NCI-H1105 treated with DMSO at 0.1 percent for 48 hours (cell line): ENCODE results near the gene HBM.
"Not testable (repeated sequence)": the region's sequence is repeated elsewhere in the genome, so short reads cannot be mapped to it uniquely, and the experiment has no call there.

ENCODE experiments used
- DNase-seq: peaks from one replicate; lab custom pipeline; 2025; lab: John Stamatoyannopoulos, UW

The HBM gene

DNA sequence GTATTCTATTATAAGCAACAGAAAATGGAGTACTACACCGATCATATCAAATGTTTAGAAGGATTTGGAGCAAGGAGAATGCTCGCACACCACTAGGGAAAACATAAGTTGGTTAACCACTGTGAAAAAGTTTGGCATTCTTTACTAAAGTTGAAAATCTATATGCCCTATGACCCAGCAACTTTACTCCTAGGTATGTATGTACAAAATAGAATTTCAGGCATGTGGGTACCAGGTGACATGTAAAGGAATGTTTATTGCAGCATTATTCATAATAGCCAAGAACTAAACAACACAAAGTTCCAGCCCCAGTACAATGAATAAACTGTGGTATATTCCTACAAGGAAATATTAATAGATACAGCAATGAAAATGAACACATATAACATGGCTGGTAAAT, 19.1 kb upstream of the HBM start:
- DNase-seq: no peak

GRCh38 chr16:149024-149660, 16.6 kb upstream of the HBM start:
- DNase-seq: no peak

- DNase-seq: no peak
Measured at GRCh38 chr16:152141-153128, 13.3 kb upstream of the HBM start, which contains the start of gene HBZ. TSS of gene HBZ (plus strand) at chr16:152644. CDS start at chr16:152910, 266 bp downstream.

DNA sequence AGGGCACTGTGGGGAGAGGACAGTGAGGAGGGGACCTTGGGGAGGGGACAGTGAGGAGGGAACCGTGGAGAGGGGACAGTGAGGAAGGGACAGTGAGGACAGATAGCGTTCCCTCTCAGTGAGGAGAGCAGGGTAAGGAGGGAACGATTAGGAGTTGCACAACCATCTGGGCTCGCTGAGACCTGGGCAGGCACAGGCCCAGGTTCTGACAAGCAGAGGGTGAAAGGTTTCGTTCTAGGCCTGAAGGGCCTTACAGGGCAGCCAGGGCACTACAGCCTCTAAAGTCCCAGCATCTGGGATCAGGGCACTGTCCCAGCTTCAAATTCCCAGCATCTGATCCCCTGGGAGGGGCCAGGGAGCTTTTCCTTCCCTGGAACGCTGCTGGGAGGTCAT, 12.7 kb upstream of the HBM start:
- not testable (repeated sequence) for DNase-seq

GRCh38 chr16:153550-154216, 12.1 kb upstream of the HBM start:
- not testable (repeated sequence) for DNase-seq

- peak; percentile 21 for DNase-seq
Measured at GRCh38 chr16:154217-155030, 11.4 kb upstream of the HBM start.

GRCh38 chr16:155031-155398, 10.8 kb upstream of the HBM start:
- DNase-seq: no peak

DNA sequence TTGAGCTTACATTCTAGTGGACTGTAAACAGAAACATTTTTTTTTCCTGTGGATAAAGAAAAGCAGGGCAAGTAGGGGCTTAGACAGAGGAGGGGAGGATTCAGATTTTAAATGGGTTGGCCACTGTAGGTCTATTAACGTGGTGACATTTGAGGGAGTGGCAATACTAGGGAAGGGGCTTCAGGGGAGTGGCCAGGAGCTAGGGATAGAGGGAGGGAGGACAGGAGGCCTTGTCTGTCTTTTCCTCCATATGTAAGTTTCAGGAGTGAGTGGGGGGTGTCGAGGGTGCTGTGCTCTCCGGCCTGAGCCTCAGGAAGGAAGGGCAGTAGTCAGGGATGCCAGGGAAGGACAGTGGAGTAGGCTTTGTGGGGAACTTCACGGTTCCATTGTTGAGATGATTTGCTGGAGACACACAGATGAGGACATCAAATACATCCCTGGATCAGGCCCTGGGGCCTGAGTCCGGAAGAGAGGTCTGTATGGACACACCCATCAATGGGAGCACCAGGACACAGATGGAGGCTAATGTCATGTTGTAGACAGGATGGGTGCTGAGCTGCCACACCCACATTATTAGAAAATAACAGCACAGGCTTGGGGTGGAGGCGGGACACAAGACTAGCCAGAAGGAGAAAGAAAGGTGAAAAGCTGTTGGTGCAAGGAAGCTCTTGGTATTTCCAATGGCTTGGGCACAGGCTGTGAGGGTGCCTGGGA, 6.5 kb upstream of the HBM start:
- no peak for DNase-seq

DNA sequence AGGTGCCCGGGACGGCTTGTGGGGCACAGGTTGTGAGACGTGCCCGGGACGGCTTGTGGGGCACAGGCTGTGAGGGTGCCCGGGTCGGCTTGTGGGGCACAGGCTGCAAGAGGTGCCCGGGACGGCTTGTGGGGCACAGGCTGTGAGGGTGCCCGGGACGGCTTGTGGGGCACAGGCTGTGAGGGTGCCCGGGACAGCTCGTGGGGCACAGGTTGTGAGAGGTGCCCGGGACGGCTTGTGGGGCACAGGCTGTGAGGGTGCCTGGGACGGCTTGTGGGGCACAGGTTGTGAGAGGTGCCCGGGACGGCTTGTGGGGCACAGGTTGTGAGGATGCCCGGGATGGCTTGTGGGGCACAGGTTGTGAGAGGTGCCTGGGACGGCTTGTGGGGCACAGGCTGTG, 5.5 kb upstream of the HBM start:
- DNase-seq: not testable (repeated sequence)

GRCh38 chr16:160691-161190, 5.0 kb upstream of the HBM start:
- DNase-seq: no peak

- no peak for DNase-seq
Measured at GRCh38 chr16:162271-162991, 3.3 kb upstream of the HBM start.

- not testable (repeated sequence) for DNase-seq
Measured at GRCh38 chr16:163139-163538, 2.6 kb upstream of the HBM start.

- not testable (repeated sequence) for DNase-seq
Measured at GRCh38 chr16:163696-164095, 2.1 kb upstream of the HBM start.

DNA sequence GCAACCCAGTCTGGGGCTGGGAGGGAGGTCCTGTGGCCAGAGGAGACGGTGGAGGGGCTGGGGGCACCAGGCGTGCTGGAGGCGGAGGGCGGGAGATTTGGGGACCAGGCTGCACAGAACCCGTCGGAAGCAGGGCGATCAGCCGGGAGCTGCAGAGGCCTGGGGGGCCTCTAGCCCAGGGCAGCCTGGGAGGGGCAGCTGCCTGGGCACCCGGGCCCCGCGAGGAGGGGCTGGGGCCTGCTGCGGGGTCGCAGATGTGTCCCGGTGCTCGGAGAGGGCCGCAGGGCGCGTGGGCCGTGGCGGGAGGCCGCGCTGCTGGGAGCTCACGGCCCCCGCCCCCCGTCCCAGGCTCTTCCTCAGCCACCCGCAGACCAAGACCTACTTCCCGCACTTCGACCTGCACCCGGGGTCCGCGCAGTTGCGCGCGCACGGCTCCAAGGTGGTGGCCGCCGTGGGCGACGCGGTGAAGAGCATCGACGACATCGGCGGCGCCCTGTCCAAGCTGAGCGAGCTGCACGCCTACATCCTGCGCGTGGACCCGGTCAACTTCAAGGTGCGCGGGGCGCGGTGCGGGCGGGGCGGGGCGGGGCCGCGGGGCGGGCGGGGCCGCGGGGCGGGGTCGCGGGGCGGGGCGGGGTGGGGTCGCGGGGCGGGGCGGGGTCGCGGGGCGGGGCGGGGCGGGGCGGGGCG, 1.5 kb upstream of the HBM start:
- not testable (repeated sequence) for DNase-seq

DNA sequence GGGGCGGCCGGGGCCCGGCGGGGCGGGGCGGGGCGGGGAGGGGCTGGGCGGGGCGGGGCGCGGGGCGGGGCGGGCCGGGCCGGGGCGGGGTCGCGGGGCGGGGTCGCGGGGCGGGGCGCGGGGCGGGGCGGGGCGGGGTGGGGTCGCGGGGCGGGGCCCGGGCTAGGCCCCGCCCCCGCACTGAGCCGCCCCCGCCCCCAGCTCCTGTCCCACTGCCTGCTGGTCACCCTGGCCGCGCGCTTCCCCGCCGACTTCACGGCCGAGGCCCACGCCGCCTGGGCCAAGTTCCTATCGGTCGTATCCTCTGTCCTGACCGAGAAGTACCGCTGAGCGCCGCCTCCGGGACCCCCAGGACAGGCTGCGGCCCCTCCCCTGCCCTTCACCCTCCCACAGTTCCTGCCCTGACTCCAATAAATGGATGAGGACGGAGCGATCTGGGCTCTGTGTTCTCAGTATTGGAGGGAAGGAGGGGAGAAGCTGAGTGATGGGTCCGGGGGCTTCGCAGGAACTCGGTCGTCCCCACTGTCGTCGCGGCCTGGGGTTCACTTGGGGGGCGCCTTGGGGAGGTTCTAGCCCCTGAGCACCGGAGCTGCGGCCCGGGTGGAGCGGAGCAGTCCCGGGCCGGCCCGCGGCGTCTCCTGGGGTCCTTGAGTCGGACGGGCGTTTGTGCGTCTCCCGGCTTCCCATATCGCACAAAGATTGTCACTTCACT, 795 bp upstream of the HBM start:
- no peak for DNase-seq

DNA sequence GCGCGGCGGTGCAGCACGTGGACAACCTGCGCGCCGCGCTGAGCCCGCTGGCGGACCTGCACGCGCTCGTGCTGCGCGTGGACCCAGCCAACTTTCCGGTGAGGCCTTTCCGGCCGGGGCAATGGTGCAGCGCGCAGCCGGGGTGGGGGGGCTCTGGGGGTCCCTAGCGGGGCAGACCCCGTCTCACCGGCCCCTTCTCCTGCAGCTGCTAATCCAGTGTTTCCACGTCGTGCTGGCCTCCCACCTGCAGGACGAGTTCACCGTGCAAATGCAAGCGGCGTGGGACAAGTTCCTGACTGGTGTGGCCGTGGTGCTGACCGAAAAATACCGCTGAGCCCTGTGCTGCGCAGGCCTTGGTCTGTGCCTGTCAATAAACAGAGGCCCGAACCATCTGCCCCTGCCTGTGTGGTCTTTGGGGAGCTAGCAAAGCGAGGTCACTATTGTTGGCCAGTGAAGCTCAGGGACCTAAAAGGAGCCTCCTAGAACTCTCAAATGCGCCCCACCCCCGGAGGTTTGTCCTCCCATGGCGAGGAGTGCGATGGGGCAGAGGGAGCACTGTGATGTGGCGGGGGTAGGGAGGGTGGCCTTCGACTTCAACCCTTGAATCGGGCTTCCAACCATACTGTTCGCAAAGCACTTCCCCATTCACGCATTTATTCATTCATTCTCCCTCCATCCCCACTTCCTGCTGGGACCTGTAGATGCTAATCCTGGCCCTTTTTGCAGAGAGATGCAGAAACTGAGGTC, 770 bp downstream of the HBM start:
- no peak for DNase-seq

DNA sequence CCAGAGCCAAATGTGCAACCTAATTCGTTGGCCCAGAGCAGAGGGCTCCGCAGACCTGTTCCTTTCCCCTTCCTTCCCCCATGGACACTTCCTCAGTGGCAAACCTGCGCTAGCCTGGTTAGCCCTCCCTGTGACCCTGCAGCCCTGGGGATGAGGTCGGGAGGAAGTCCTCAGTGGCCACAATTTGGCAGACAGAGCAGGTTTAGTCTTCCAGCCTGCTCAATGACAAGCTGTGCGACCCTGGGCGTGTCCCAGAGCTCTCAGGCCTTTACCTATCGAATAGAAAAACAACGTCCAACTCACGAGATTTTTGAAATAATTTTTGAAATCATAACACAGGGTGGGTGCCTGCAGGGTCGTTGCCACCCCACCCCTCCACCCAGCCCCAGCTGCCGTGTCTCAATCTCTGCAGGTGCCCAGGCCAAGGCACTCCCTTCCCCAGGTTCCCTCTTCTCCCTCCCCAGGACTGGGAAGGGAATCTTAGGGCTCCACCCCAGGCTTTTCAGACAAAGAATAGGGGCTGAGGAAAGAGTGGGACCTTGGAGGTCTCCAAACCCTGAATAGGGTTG, 1.4 kb downstream of the HBM start:
- no peak for DNase-seq

GRCh38 chr16:168424-168823, 2.6 kb downstream of the HBM start:
- peak; percentile 23 for DNase-seq
